Stimulated activated CD8-positive, alpha-beta memory T cell treated with anti-CD3 and anti-CD28 coated beads, Interleukin-15, amount 100 ng/mL, for 48 hours (primary cell): ENCODE measurements around the gene STK32B.
"Not testable (repeated sequence)": the region's sequence is repeated elsewhere in the genome, so short reads cannot be mapped to it uniquely, and the experiment has no call there.

Experiments used
- DNase-seq, 2 donors: peaks; one replicate each; pipeline ENCODE4 v3.0.0-alpha.2; 2020; ENCODE audit warnings: low read depth in 2 of 2

The STK32B gene

GRCh38 chr4:5030221-5030620, 21.1 kb upstream of the STK32B start:
- DNase-seq, result no peak

DNA sequence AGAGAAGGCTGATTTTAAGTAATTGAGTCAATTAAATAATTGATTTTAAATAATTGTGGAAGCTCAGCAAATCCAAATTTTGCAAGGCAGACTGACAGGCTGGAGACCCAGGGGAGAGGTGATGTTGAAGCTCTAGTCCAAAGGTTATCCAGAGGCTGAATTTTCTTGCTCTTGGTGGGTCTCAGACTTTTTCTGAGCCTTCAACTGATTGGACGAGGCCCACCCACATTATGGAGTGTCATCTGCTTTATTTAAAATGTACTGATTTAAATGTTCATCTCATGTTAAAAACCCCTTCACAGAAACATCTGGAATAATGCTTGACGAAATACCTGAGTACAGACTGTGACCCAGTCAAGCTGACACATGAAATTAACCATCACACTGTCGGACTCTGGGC, 20.4 kb upstream of the STK32B start:
- no peak for DNase-seq

DNA sequence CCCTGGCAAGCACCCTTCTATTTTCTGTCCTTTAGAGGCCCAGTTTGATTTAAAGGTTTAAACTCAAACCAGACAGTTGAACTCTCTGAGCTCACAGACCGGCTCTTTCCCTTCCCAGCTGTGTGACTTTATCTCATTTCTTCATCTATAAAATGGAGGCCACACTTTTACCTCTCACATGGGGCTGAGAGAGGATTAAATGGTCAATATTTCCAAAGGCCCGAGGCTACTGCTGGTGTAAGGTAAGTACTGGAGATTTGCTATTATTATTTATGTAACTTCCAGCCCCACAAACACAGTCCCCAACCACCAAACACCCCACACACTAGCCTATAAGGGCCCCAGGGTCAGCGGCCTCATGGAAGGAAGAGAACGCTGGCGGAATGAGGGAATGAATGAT, 18.5 kb upstream of the STK32B start:
- no peak for DNase-seq

GRCh38 chr4:5033281-5033841, 17.9 kb upstream of the STK32B start:
- no peak for DNase-seq

DNA sequence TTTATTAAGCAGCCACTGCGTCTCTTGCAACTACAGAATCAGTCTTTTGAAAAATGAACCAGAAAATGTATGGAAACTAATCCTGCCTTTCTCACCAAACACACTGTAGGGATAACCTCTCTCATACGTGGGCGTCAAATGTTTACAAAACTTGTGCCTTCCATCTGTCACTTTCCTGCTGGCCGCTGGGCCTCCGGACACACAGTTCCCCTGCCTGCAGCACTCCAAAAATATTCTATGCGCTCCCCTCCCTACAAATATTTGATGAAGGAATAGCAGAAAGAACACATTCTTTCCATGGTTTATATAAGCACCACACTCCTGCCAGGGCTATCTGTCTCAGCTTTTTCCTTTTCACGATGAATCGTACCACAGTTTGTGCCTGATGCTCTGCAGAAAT, 17.1 kb upstream of the STK32B start:
- DNase-seq, result no peak

DNA sequence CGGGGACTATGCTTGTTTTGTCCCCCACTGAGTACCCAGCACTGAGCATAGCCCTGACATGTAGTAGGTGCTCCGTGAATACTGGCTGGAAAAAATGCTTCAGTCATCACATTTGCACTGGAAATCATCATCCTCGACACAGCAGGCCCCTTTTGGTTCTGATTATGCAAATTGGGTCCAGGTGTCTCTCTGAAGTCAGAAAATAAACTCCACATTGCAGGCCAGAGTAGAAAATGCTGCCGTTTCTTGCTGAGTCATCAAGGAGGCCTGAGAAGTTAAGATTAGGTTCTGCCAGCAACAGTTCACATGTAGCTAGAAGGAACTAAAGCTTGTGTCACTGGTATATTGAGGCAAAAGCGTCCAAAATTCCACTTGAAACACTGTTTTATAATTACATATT, 15.0 kb upstream of the STK32B start:
- no peak for DNase-seq

DNA sequence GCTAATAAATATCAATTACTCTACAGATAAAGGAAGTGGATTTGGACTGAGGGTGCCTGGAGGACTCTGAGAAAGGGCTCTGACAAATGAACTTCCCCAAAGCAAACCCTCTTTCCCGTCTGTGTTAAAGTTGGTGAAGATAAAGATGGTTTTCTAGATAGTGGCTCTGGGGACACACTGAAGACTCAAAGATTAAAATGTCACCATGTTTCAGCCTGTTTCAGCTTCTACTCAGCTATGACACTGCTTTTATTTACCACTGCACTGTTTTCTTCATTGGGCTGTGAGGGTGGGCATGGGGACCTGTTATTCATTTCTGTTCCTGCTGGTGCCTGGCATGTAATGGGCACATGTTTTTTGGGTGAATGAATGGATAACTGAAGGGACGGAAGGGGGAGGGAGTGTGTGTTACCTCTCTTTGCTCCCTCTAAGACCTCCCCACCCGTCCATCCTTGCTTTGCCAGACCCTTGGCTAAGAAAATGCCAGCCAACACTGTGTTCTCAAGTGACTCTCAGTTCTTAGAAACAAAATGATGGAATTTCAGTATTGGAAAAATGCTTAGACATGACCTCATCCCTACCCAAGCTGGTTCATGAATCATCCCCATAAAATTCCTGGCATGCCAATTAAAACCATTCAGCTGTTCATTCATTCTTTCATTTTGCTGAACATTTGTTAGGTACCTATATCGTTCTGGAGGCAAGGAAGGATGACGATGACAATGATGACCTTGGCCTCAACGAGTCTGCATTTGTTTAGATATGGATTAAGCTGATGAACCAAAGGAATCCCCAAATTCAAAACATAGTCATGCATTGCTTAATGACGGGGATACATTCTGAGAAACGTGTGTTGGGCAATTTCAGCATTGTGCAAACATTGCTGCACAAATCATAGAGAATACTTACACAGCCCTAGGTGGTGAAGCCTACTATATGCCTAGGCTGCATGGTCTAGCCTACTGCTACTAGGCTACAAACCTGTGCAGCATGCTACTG, 13.4 kb upstream of the STK32B start:
- DNase-seq, result no peak

- no peak for DNase-seq
Observed at GRCh38 chr4:5039800-5040199, 11.5 kb upstream of the STK32B start.

DNA sequence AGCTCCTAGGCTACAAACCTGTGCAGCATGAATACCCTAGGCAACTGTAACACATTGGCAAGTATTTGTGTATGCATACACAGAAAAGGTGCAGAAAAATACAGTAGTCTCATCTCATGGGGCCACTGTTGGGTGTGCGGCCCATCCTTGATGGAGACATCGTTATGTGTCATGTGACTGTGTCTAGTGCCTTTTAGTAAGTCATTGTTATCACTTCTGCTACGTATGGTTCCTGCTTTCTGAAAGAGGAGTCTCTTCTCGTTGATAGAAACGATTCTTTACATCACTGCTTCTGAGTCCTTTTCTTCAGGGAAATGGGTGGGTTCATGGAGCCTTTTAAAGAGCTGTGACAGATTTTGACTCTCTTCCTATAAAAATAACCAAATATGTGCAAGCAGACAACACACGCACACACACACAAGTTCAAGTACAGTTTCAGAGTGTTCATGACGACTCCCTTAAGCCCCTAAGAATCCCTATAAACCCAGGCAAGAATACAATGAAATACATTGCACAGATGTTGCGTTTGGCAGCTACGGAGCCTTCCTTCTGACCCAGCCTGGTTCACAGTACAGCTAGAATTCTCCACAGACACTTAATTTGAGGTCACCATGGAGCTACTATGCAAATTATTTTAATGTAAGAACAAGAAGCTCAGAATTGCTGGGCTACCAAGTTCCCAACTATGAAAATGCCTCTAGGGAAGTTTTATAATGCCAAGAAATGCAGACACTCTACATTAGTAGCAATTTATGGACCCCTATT, 10.2 kb upstream of the STK32B start:
- DNase-seq, result no peak

GRCh38 chr4:5041699-5042098, 9.6 kb upstream of the STK32B start:
- DNase-seq, result no peak

DNA sequence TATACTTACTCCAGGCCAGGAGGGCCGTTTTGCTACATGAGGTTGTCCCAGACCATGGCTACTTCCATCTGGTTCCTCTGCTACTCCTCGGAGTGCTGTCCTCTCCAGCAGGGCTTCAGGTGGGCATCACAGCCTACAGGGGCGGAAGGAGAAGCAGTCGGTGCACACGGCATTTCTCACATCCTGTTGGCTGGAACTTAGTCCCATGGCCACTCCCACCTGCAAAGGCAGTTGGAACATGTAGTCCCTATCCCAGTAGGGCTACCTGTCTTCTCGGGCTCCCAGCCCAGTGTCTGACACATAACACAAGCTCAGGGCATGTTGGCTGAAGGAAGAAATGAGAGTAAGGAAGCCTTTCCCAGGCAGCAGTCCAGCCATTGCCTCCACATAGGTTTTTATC, 7.7 kb upstream of the STK32B start:
- no peak for DNase-seq

GRCh38 chr4:5044341-5044740, 6.9 kb upstream of the STK32B start:
- DNase-seq, result no peak

DNA sequence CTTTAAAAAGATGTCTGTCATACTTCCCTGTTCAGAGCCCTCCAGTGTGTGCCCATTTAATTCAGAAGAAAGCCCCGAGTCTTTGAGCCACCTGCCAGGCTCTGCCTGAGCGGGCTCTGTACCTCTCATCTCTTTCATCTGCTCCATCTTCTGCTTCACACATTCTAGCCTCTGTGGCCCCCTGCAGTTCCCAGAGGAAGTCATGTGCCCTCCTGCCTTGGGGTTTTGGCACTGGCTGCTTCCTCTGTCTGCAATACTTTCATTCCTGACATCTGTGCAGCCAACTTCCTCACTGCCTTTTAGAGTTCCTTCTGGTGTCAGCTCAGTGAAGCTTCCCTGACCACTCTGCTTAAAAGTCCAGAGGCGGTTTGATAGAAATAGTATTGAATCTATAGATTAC, 6.2 kb upstream of the STK32B start:
- DNase-seq, result no peak

GRCh38 chr4:5048721-5049120, 2.6 kb upstream of the STK32B start:
- DNase-seq, result no peak

- DNase-seq, result no peak
Observed at GRCh38 chr4:5050520-5051277, 581 bp upstream of the STK32B start.

DNA sequence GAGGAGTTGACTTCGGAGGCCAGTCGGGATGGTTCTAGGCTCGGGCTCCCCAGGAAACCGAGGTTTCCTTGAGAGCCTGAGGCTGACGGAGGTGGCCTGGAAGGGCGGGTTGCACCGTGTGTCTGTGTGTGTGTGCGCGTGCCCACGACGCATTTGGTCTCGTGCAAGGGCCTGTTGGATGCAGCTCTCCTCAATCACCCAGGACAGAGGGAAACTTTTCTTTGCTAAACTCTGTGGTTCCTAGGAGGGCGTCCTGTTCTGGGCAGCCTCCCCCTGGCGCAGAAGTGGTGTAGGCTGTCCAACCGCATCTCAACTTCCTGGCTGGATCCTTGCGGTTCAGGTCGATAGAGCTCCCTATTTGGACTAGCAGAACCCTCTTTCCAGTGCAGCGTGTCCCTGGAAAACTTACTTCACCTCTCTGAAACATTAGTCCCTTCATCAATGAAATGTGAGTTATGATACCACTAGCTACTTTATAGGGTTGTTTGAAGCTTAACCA, 973 bp downstream of the STK32B start:
- no peak for DNase-seq

- no peak for DNase-seq
Observed at GRCh38 chr4:5052726-5053425, 1.6 kb downstream of the STK32B start.

DNA sequence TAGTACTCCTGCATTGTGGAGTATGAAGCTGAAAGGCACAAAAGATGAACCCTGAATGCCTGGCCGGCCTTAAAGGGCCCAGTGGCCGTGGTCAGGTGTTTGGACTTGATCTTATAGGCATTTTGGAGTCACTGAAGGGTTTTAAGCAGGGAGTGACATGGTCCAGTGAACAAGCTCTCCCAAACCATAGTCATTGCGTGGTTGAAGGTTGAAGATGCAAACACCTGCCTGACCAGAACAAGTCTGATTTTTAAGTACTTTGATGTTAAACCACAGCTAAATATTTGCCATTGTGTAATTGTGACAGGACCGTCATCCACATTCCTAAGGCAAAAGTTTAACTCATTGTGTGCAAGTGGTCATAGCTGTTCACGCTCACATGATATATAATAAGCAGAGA, 3.3 kb downstream of the STK32B start:
- no peak for DNase-seq

DNA sequence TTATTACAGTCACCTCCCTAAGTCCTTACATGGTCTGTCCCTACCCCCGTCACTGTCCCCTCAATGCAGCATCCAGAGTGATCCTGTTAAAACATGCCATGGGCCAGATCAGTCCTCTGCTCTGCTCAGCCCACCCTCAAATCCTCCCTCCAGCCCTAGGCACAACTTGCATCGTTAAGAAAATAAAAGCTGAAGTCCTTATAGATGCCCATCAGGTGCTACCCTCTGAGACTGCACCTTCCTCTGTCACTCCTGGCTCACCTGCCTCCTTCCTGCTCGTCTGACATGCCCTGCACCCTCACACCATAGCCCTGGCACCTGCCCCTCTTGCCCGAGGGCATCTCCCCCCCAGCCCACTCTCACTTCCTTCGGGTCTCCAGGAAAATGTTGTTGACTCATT, 4.1 kb downstream of the STK32B start:
- no peak for DNase-seq

GRCh38 chr4:5066101-5066500, 14.8 kb downstream of the STK32B start:
- no peak for DNase-seq

GRCh38 chr4:5066968-5067367, 15.7 kb downstream of the STK32B start:
- not testable (repeated sequence) for DNase-seq
